NCI-H128 (cell line): Measurements from ENCODE around the gene SLC44A5.
"Not testable (repeated sequence)": the region's sequence is repeated elsewhere in the genome, so short reads cannot be mapped to it uniquely, and the experiment has no call there.

Experiments
- DNase-seq: peaks from one replicate; lab custom pipeline; 2025; ENCODE audit not compliant: unreplicated experiment; lab: John Stamatoyannopoulos, UW

SLC44A5 gene

GRCh38 chr1:75292013-75292412 lies 318.9 kb downstream of the SLC44A5 start:
- DNase-seq, result no peak

DNA sequence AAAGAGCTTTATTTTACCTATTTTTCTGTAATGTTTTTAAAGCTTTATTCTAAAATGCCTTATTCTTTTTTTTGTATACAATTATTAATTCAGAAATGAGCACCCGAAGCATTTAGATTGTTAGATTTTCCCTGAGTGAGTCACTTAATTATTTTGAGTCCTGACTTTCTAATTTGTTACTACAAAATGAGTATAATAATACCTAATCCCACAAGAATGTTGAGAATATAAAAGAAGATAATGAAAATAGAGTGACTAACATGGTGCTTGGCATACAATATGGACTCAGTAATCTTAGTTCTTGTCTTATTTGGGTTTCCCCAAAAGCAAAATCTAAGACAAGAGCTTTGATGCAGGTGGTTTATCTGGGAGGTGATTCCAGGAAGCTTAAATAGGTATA lies 334.5 kb downstream of the SLC44A5 start:
- DNase-seq, result no peak

DNA sequence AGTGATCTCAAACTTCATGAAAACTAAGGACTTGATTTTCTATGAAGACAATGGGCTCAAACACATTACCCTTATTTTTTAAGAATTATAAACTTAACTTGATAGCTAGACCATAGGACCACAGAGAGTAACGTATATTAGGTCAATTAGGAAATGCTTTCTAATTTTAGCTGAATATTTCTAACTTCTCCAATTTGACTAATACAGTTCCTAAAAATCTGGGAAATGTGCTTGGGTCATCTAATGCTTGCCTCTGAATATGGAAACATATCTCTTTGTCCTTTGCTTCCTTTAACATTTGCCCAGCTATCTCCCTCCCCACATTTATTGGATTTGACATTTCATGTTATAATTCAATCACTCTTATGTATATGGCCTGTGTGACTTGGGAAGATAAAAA lies 335.3 kb downstream of the SLC44A5 start:
- no peak for DNase-seq

DNA sequence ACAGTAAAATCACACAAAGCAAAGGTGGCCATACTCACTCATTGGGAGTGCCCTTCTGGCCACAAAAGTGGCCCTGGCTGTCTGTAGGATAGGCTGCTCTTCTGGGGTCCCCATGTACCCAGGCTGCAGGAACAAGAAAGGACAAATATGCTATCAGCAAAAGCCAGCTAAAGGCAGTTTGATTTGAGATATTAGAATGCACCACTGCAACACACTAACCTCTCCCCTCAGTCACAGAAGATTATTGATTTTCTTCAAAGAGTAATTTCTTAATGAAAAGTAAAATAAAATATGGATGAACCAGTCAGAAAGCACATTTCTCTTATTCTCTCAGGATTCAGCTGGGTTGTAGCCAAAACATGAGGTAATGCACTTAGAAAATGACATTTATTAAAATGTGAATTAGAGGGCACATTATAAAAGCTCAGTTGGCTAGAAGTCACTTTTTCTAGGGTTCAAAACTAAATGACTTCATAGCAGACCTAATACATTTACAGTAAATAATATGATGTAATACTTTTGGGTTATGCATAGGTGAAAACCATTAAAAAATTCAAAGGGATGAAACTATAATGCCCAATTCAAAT lies 335.9 kb downstream of the SLC44A5 start:
- no peak for DNase-seq

DNA sequence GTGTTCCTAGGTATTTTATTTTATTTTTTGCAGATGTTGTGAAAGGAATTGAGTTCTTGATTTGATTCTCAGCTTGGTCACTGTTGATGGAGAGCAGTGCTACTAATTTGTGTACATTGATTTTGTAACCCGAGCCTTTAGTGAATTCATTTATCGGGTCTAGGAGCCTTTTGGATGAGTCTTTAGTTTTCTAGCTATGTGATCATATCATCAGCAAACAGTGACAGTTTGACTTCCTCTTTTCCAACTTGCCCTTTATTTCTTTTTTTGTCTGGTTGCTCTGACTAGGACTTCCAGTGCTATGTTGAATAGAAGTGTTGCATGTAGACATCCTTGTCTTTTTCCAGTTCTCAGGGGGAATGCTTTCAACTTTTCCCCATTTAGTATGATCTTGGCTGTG lies 337.8 kb downstream of the SLC44A5 start:
- DNase-seq, result no peak

DNA sequence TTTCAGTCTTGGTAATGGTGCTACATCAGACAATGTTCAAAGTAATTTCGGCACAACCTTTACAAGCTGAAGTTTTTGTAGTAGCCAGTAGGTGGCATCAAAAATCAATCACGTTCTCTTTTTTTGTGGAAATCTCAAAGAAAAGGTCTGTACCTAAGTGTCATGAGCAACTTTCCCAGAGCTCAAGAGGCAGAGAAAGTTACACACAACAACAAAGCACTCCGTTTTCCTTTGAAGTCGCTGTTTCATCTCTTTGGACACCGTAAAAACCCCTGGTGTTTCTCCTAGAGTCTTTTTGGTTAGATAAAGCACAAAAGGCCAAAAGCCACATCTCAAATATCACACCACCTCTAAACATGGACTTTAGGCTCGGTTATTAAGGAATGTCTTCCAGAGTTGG lies 345.1 kb downstream of the SLC44A5 start:
- DNase-seq, result peak; percentile 16

- DNase-seq, result no peak
Observed at GRCh38 chr1:75264112-75264511, 346.8 kb downstream of the SLC44A5 start.

DNA sequence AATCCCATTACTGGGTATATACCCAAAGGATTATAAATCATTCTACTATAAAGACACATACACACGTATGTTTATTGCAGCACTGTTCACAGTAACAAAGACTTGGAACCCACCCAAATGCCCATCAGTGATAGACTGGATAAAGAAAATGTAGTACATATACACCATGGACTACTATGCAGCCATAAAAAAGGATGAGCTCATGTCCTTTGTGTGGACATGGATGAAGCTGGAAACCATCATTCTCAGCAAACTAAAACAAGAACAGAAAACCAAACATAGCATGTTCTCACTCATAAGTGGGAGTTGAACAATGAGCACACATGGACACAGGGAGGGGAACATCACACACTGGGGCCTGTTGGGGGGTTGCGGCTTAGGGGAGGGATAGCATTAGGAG lies 347.3 kb downstream of the SLC44A5 start:
- not testable (repeated sequence) for DNase-seq

GRCh38 chr1:75261946-75262345 lies 349.0 kb downstream of the SLC44A5 start:
- DNase-seq, result not testable (repeated sequence)

DNA sequence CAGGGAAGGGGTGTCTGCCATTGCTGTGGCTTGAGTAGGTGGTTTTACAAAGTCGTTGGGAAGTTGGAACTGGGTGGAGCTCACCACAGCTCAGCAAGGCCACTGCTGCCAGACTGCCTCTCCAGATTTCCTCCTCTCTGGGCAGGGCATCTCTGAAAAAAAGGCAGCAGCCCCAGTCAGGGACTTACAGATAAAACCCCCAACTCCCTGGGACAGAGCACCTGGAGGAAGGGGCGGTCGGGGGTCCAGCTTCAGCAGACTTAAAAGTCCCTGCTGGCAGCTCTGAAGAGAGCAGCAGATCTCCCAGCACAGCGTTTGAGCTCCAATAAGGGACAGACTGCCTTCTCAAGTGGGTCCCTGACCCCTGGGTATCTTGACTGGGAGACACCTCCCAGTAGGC lies 352.6 kb downstream of the SLC44A5 start:
- no peak for DNase-seq

GRCh38 chr1:75257424-75257823 lies 353.5 kb downstream of the SLC44A5 start:
- no peak for DNase-seq

- not testable (repeated sequence) for DNase-seq
Observed at GRCh38 chr1:75250114-75250513, 360.8 kb downstream of the SLC44A5 start.

GRCh38 chr1:75245239-75245638 lies 365.7 kb downstream of the SLC44A5 start:
- DNase-seq, result no peak

- no peak for DNase-seq
Observed at GRCh38 chr1:75243124-75243523, 367.8 kb downstream of the SLC44A5 start.

GRCh38 chr1:75237316-75237715 lies 373.6 kb downstream of the SLC44A5 start:
- DNase-seq, result no peak

GRCh38 chr1:75234562-75234961 lies 376.4 kb downstream of the SLC44A5 start:
- no peak for DNase-seq

DNA sequence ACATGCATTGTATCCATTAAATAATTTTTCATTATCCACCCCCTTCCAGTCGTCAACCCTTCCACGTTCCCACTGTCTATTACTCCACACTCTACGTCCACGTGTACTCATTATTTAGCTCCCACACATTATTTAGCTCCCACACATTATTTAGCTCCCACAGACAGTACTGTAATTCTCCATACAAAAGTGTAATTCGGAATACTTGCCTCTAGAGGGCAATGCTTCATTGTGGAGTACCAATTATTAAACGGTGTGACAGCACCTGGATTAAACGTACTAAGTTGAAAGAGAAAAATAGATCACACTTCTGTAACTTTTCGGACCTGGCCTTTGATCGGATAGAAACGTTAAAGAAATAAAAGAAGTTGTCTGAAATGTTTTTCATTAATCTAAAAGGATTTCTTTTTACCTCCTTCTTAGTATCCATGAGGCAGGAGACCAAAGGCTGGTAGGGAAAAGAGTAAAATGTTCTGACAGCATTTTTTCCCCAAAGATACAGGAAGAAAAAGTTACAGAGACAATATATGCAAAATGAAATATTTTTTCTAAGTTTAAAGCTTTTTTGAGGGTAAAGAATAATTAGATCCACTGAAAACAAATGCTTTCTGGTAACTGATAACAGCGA lies 377.5 kb downstream of the SLC44A5 start:
- no peak for DNase-seq

DNA sequence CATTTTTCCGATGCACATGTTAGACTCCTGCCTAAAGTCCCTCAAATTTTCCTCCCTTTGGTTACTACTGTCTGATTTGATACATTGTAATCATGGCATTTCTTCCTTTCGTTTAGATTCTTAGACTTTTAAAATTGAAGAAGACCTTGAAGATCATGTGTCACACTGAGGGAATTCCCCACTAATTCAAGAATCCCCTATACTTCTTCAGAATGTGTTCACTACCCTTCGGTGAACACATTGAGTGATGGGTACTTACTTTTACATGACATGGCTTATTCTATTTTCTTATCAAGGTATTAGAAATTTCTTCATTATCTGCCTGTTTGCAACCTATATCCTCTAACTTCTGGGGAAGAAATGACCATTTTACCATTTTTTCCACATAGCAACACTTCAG lies 390.8 kb downstream of the SLC44A5 start:
- DNase-seq, result no peak

GRCh38 chr1:75214017-75214416 lies 396.9 kb downstream of the SLC44A5 start:
- DNase-seq, result no peak

DNA sequence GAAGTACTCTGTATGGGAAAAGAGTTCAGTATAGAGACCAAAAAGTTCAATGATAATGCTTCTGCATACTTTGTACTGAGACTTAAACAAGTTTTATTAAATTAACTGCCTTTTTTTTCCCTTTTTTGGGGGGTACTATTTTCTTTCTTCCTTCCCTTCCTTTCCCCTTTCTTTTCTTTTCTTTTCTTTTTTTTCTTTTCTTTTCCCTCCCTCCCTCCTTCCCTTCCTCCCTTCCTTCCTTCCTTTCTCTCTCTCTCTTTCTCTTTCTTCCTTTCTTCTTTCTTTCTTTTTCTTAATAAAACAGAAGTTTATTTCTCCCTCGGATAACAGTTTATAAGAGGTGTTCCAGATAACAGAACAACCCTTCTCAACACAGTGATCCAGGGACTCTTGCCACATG lies 399.3 kb downstream of the SLC44A5 start:
- no peak for DNase-seq

- DNase-seq, result no peak
Observed at GRCh38 chr1:75208862-75209261, 402.1 kb downstream of the SLC44A5 start.

DNA sequence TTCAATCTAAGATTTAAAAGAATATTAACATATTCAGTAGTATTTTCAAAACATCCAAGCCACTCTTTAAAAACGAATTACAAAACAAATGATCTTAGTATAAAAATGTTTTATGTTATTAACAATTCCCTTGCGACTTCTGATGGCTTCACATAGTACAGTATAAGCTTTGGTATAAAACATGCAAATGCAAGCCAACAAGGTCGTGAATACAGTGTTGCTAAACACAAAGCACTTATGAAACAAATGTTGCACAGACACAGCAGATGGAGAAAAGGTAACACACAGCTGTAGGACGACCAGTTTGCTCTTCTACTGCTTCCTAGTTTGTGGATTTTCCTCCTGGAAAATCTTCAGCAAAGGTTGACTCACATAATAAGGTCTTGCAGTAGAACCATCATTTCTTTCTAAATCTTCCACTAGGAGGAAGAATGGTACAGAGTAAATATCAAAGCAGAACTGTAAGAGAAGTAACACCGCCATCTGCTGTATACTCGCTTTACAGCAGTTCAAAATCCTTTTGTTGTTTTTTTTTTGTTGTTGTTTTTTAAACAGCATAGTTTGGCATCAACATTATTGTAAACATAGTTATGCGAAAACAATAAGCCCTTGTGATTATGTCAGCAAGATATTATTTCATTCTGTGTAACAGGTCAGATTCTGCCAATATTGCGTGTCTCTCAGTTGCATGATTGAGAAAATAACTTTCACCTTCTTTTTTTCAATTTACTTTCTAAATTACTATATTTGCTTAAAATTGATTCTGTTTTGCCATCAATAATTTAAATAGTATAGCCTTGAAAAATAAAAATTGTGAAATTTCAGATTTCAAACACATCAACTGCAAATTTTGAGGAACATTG lies 407.3 kb downstream of the SLC44A5 start:
- no peak for DNase-seq
